Peyer's patch (tissue), 4 donors: ENCODE data around the gene EPC1.

Experiments
- CTCF ChIP-seq, 6 experiments: fragments of 450-650 bp in 4 of 6; fragments of 200-600 bp in 2 of 6; sonication (generic) in 1 of 6; IDR thresholded peaks; one replicate each; pipeline ENCODE4 v1.5.1; 2017 to 2019; ENCODE audit warnings: antibody characterized with exemption in 6 of 6, mild to moderate bottlenecking in 3 of 6, moderate library complexity in 1 of 6
- POLR2A ChIP-seq, 2 donors: fragments of 450-650 bp; IDR thresholded peaks; one replicate each; pipeline ENCODE4 v1.5.1; 2017; ENCODE audit warnings: antibody characterized with exemption in 2 of 2, mild to moderate bottlenecking in 2 of 2, moderate library complexity in 2 of 2

DNA sequence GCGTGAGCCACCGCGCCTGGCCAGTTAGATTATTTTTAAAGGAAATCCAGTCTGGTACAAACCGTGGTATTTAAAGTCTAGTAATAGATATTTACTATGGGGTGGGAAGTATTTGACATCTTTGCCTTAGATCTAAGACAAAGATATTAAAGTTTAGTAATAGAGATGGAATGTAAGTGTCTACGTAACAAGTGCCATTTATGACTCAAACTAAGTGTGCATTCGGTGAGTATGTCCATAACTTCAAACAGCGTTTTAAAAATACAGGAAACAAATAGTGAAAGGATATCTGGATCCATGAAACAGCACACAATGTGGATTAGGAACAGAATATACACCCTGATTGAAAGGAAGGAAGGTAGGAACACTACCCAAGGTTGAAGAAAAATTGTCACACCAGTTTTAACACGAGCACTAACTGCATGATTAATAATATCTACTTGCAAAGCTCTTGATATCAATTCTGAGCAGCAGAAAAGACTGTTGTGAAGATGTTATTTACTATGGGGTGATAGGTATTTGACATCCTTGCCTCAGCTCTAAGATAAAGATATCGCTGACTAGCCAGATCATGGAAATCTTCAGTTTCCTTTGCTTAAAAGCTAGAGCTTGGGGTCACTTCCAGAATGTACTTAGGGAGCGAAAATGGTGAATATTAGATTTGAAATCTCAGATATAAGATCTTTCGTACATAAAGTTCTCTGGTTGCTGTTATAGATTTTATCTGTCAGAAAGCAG is 48.7 kb downstream of the EPC1 start:
- TF ChIP-seq CTCF (IDR thresholded peaks at IDR 0.05) (no peak), POLR2A (IDR thresholded peaks at IDR 0.05) (no peak)
